Neural cell (in vitro differentiated cells): Measurements from ENCODE around the gene KCNJ6. TPM values are rescaled to one million over a fixed set of nuclear protein-coding genes. Genes with fewer than 3 reads are reported as not detected.

Source experiments
- H2AFZ ChIP-seq: fragments of 200-600, 300-800 bp; sonication (generic), shearing (Covaris generic); 2 replicates; pipeline ENCODE4 v1.6.0; 2014; ENCODE audit warnings: low read depth, mild to moderate bottlenecking, antibody characterized with exemption, low read length, moderate library complexity
- H3F3A ChIP-seq: fragments of 200-600 bp; shearing (Covaris generic); 2 replicates; pipeline ENCODE4 v1.6.1; 2016; ENCODE audit warnings: mild to moderate bottlenecking, moderate library complexity, mixed read lengths, antibody characterized with exemption, low read length; ENCODE audit not compliant: insufficient read depth, poor library complexity, severe bottlenecking
- H3K27ac ChIP-seq: fragments of 200-600, 300-800 bp; sonication (generic), shearing (Covaris generic); 2 replicates; pipeline ENCODE4 v1.5.1; 2014; ENCODE audit warnings: mild to moderate bottlenecking, low read length, moderate library complexity
- H3K27me3 ChIP-seq: fragments of 300-800, 200-600 bp; sonication (generic), shearing (Covaris generic); 2 replicates; pipeline ENCODE4 v1.6.0; 2014; ENCODE audit warnings: mild to moderate bottlenecking, low read depth, low read length, moderate library complexity; ENCODE audit not compliant: insufficient read depth
- H3K36me3 ChIP-seq: fragments of 300-800, 200-600 bp; sonication (generic), shearing (Covaris generic); 2 replicates; pipeline ENCODE4 v1.5.1; 2014; ENCODE audit warnings: mild to moderate bottlenecking, antibody characterized with exemption, low read length, moderate library complexity; ENCODE audit not compliant: insufficient read depth
- H3K4me2 ChIP-seq: fragments of 300-800, 200-600 bp; sonication (generic), shearing (Covaris generic); 2 replicates; pipeline ENCODE4 v1.6.0; 2014; ENCODE audit warnings: mild to moderate bottlenecking, low read length
- H3K4me3 ChIP-seq: fragments of 300-800, 200-600 bp; sonication (generic), shearing (Covaris generic); 2 replicates; pipeline ENCODE4 v1.5.1; 2014; ENCODE audit warnings: mild to moderate bottlenecking, low read length, moderate library complexity
- H3K79me2 ChIP-seq: fragments of 200-600 bp; shearing (Covaris generic); replicated peaks from 2 replicates; pipeline ENCODE4 v1.6.0; 2014; ENCODE audit warnings: mild to moderate bottlenecking, low read length, moderate library complexity; ENCODE audit not compliant: insufficient read depth
- H3K9ac ChIP-seq: fragments of 300-800, 200-600 bp; sonication (generic), shearing (Covaris generic); 2 replicates; pipeline ENCODE4 v1.6.1; 2016; ENCODE audit warnings: mild to moderate bottlenecking, low read length, mixed read lengths
- H3K9me2 ChIP-seq: fragments of 200-600 bp; shearing (Covaris generic); 2 replicates; pipeline ENCODE4 v1.6.1; 2016; ENCODE audit warnings: mild to moderate bottlenecking, low read length, mixed read lengths; ENCODE audit not compliant: insufficient read depth
- H3K9me3 ChIP-seq: fragments of 200-600, 300-800 bp; sonication (generic), shearing (Covaris generic); 2 replicates; pipeline ENCODE4 v1.6.1; 2016; ENCODE audit warnings: mild to moderate bottlenecking, mixed run types, low read length, moderate library complexity, mixed read lengths
- H4K20me1 ChIP-seq: fragments of 200-600 bp; shearing (Covaris generic); 2 replicates; pipeline ENCODE4 v1.6.1; 2016; ENCODE audit warnings: mild to moderate bottlenecking, mixed run types; ENCODE audit not compliant: insufficient read depth
- EP300 ChIP-seq: fragments of 450-650 bp; conservative IDR thresholded peaks from 2 replicates; pipeline ENCODE4 v1.6.1; 2014; ENCODE audit warnings: antibody characterized with exemption, mild to moderate bottlenecking, moderate library complexity; ENCODE audit not compliant: poor library complexity, severe bottlenecking
- EZH2 ChIP-seq: fragments of 200-600, 300-800 bp; shearing (Covaris generic), sonication (generic); IDR thresholded peaks from 2 replicates; pipeline ENCODE4 v1.6.1; 2014; ENCODE audit warnings: antibody characterized with exemption, low read length, borderline replicate concordance, mild to moderate bottlenecking; ENCODE audit not compliant: insufficient read depth, poor library complexity, severe bottlenecking
- MXI1 ChIP-seq: fragments of 450-650 bp; conservative IDR thresholded peaks from 2 replicates; pipeline ENCODE4 v1.6.1; 2014; ENCODE audit warnings: antibody characterized with exemption, mild to moderate bottlenecking; ENCODE audit not compliant: poor library complexity, severe bottlenecking
- POLR2AphosphoS5 ChIP-seq: IDR thresholded peaks from 2 replicates; pipeline ENCODE4 v1.6.1; 2012
- RAD21 ChIP-seq: fragments of 450-650 bp; conservative IDR thresholded peaks from 2 replicates; pipeline ENCODE4 v1.6.1; 2014; ENCODE audit warnings: antibody characterized with exemption, mild to moderate bottlenecking, moderate library complexity
- SMC3 ChIP-seq: fragments of 450-650 bp; conservative IDR thresholded peaks from 2 replicates; pipeline ENCODE4 v1.6.1; 2014; ENCODE audit warnings: antibody characterized with exemption, mild to moderate bottlenecking, moderate library complexity; ENCODE audit not compliant: poor library complexity
- TAF1 ChIP-seq: IDR thresholded peaks from 2 replicates; pipeline ENCODE4 v1.6.1; 2012; ENCODE audit warnings: low read depth
- polyA plus RNA-seq: library from polyadenylated mRNA; depleted of rRNA; stranded (reverse); fragments of >200 nt; gene quantifications from 2 replicates; pipeline ENCODE4 v1.2.3, GENCODE V29; 2014
- TF ChIP-seq, protein P1 (sequence below): IDR thresholded peaks from 2 replicates; pipeline ENCODE4 v1.6.1; 2012; ENCODE audit warnings: borderline replicate concordance
- TF ChIP-seq, protein P2 (sequence below): fragments of 450-650 bp; IDR thresholded peaks from 2 replicates; pipeline ENCODE4 v1.5.1; 2014; ENCODE audit warnings: antibody characterized with exemption, mild to moderate bottlenecking, moderate library complexity; ENCODE audit not compliant: poor library complexity, severe bottlenecking

KCNJ6 gene
- polyA plus RNA-seq, 1 donor from 2014 or later, result 1.7 TPM

DNA sequence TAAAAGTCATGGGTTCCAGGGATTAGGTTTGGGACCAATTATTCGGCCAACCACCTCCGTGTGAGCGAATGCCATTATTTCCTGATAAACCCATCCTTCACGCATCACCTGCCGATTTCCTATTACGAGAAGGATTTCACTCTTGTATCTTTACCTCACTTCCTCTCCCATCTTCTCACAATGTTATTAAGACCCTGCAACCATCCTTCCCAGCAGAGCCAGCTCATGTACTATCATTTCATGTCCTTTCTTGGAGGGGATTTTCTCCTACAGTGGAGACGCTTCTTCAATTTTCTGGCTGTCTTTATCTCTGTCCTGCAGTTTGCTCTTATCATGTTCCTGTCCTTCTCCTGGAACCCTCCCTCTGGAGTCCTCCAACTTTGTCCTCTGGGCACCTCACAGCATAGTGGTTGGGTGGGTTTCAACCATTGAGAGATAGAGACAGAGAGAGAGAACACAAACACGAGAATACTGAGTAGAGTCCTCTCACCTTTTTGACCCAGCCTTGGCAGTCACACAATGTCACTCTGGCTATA, 357.5 kb downstream of the KCNJ6 start:
- Histone ChIP-seq H3K4me3 (no peak overlapping the region), H3K9me3 (no peaks in the 10 kb centered on the region), H3K36me3 (no peaks in the 10 kb centered on the region), H3K9me2 (no peaks in the 10 kb centered on the region), H3K79me2 (no peaks in the 10 kb centered on the region), H3K9ac (no peak overlapping the region), H3K27me3 (no peaks in the 10 kb centered on the region), H3K4me2 (no peak overlapping the region), H4K20me1 (no peaks in the 10 kb centered on the region), H3F3A (no peaks in the 10 kb centered on the region), H3K27ac (no peak overlapping the region), H2AFZ (no peak overlapping the region)
- TF ChIP-seq SMC3 (no peak), RAD21 (no peak), EZH2 (no peak), MXI1 (no peak), EP300 (no peak), TAF1 (no peak), POLR2AphosphoS5 (no peak)
- TF ChIP-seq, protein P1, sequence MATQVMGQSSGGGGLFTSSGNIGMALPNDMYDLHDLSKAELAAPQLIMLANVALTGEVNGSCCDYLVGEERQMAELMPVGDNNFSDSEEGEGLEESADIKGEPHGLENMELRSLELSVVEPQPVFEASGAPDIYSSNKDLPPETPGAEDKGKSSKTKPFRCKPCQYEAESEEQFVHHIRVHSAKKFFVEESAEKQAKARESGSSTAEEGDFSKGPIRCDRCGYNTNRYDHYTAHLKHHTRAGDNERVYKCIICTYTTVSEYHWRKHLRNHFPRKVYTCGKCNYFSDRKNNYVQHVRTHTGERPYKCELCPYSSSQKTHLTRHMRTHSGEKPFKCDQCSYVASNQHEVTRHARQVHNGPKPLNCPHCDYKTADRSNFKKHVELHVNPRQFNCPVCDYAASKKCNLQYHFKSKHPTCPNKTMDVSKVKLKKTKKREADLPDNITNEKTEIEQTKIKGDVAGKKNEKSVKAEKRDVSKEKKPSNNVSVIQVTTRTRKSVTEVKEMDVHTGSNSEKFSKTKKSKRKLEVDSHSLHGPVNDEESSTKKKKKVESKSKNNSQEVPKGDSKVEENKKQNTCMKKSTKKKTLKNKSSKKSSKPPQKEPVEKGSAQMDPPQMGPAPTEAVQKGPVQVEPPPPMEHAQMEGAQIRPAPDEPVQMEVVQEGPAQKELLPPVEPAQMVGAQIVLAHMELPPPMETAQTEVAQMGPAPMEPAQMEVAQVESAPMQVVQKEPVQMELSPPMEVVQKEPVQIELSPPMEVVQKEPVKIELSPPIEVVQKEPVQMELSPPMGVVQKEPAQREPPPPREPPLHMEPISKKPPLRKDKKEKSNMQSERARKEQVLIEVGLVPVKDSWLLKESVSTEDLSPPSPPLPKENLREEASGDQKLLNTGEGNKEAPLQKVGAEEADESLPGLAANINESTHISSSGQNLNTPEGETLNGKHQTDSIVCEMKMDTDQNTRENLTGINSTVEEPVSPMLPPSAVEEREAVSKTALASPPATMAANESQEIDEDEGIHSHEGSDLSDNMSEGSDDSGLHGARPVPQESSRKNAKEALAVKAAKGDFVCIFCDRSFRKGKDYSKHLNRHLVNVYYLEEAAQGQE, result no peak
- TF ChIP-seq, protein P2, sequence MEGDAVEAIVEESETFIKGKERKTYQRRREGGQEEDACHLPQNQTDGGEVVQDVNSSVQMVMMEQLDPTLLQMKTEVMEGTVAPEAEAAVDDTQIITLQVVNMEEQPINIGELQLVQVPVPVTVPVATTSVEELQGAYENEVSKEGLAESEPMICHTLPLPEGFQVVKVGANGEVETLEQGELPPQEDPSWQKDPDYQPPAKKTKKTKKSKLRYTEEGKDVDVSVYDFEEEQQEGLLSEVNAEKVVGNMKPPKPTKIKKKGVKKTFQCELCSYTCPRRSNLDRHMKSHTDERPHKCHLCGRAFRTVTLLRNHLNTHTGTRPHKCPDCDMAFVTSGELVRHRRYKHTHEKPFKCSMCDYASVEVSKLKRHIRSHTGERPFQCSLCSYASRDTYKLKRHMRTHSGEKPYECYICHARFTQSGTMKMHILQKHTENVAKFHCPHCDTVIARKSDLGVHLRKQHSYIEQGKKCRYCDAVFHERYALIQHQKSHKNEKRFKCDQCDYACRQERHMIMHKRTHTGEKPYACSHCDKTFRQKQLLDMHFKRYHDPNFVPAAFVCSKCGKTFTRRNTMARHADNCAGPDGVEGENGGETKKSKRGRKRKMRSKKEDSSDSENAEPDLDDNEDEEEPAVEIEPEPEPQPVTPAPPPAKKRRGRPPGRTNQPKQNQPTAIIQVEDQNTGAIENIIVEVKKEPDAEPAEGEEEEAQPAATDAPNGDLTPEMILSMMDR, result no peak
